HG02981 (cell line): ENCODE data around the gene MMP19.
"Not testable (repeated sequence)": the region's sequence is repeated elsewhere in the genome, so short reads cannot be mapped to it uniquely, and the experiment has no call there.

Experiments
- ATAC-seq: cut with Tn5 transposase; IDR thresholded peaks from one replicate; pipeline ENCODE4 v1.9.1; 2021; ENCODE audit warnings: mild to moderate bottlenecking, moderate library complexity; ENCODE audit not compliant: unreplicated experiment

MMP19 gene, protein sequence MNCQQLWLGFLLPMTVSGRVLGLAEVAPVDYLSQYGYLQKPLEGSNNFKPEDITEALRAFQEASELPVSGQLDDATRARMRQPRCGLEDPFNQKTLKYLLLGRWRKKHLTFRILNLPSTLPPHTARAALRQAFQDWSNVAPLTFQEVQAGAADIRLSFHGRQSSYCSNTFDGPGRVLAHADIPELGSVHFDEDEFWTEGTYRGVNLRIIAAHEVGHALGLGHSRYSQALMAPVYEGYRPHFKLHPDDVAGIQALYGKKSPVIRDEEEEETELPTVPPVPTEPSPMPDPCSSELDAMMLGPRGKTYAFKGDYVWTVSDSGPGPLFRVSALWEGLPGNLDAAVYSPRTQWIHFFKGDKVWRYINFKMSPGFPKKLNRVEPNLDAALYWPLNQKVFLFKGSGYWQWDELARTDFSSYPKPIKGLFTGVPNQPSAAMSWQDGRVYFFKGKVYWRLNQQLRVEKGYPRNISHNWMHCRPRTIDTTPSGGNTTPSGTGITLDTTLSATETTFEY

DNA sequence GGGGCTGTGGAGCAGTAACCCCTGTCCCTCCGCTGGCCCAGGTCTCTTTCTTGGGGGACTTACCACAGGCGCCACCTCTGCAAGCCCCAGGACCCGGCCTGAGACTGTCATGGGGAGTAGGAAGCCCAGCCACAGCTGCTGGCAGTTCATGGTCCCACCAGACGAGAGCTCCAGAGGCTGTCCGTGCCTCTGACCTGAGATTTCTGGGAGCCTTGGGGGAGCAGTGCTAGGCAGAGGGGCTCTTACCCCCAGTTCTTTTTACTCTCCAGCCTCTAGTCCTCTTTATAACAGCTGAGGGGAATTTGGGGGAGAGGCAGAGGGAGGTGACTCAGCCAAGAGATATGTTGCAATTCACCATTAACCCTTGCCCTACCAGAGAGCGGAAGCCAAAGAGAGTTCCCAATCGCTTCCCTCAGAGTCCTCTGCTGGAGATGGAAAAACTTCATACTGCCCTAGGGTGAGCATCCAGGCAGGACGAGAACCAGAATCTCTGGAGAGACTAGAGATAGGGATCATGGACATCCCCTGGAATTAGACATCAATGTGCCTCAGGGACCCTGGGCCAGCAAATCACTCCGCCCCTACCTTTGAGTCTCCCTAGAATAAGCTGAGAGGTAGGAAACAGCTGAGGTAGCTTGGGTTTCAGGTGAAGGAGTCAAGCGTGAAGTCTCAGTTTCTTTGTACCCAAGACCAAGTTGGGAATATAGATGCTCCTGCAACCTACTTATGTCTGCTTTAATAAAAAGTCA is at the start of gene MMP19:
TSS of gene MMP19 (minus strand) at position 256 of the 749 bp plus-strand sequence. CDS start at position 150, 106 bp downstream.
- no peak for ATAC-seq

DNA sequence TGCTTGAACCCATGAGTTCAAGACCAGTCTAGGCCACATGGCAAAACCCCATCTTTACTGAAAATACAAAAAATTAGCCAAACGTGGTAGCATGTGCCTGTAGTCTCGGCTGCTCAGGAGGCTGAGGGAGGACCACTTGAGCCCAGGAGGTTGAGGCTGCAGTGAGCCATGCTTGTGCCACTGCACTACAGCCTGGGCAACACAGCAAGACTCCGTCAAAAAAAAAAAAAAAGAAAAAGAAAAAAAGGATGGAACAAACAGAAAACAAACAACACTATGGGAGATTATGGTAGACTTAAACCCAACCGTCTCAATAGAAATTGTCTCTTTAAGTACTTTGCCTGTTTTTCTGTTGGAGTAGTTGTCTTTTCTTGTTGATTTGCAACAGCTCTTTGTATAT is 48.6 kb upstream of the MMP19 start:
- ATAC-seq, result no peak

DNA sequence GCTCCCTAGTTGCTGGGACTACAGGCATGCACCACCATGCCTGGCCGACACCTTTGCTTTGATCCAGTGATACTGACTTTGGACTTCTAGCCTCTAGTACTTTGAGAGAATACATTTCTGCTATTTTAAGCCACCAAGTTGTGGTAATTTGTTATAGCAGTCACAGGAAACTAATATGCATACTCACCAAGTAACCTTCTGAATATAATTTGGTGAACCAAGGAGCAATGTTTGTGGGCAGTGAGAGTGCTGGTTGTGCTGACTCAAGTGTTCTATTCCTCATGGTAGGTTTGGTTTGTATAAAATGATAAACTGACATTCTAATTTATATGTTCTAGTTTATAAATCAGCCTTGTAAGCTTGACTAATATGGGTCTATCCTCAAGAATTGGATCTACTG is 42.4 kb upstream of the MMP19 start:
- ATAC-seq, result no peak

DNA sequence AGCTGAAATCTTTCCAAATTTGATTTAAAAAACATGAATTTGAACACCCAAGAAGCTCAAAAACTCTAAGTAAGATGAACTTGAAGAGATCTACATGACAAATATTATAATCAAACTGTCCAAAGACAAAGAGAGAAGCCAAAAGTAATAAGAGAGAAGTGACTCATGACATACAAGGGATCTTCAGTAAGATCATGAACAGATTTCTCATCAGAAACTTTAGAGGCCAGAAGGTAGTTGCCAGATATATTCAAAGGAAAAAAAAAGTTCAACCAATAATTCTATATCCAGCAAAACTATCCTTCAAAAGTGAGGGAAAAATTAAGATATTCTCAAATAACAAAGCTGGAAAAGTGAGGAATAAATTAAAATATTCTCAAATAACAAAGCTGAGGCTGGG is 35.1 kb upstream of the MMP19 start:
- no peak for ATAC-seq

DNA sequence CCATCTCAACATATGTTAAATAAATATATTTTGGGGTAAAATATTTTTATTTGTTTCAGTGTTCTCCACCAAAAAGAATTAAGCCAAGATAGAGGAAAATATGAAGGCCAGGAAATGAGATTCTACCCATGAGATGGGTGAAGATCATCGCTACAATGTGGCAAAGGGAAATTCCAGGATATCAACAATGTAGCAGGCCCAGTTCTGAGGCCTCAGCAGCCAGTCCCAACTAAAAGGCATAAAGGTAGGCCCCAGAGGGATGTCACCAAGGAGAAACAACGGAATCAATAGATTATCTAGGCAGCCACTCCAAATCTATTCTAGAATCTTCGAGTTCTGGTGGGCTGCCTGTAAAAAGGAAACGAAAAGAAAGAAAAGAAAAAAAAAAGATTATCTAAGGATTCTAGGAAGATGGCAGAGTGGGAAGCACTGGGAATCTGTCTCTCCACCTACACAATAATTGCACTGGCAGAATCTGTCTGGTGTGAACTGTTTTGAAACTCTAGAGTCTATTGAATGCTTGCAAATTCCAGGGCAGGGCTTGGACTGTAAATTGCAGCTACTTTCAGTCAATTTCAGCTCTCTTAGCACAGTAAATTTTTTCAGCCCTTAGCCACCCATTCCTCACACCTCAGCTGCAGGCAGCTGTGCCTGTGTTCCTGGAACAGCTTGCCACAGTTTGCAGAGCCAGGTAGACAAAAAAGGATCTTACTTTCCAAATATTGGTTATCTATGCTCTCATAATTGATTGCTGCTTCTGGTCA is 33.1 kb upstream of the MMP19 start:
- ATAC-seq, result no peak

DNA sequence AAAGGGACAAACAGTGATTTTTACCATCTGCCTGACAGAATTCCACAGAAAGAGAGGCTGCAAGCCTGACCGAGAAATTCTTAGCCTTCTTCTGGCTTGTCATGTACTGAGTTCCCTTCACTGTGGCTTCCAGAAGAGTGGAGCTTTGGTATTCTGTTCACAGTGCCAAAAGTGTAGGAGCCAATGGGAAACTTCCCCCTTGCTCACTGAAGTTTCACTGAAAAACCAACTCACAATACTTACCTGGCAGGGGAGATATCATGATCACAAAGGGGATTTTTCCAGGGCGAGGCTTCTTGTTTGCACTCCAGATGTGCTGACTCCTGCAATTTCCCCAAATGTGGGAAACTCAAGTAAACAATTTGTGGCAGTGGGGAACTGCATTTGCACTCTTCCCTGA is 31.7 kb upstream of the MMP19 start:
- no peak for ATAC-seq

DNA sequence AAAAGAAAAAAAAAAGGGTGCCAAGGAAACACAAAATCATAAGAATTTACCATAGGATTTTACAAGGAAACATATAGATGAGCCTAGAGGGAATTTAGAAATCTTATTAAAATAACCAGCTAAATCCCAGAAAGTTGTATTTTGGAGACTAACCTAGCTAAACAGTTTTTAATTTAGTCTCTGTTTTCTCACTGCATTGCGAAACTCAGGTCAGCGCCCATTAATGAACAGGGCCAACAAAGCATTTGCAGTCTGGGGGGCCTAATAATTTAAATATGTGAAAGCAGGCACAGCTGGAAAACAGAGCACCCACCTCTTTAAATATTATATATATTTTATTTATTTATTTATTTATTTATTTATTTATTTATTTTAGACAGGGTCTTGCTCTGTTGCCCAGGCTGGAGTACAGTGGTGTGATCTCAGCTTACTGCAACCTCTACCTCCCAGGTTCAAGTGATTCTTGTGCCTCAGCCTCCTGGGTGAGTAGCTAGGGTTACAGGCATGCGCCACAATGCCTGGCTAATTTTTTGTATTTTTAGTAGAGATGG is 23.8 kb upstream of the MMP19 start:
- not testable (repeated sequence) for ATAC-seq

DNA sequence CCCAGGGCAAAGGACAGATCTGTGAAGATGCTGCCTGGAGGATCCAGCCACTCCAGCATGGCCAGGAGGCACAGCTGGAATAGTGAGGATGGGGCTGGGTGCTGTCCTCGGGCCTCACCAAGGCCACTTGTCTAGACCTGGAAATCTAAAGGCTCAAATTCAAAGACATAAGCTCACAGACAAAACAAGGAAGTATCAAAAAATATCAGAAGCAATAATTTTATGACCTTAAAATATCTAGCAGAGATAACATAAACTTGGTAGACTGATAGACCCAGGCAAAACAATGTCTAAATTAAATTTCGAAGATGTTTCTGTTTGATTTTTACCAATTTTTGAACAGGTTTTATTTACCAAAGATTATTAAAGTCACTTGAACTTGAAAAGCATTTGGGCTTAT is 22.6 kb upstream of the MMP19 start:
- no peak for ATAC-seq

DNA sequence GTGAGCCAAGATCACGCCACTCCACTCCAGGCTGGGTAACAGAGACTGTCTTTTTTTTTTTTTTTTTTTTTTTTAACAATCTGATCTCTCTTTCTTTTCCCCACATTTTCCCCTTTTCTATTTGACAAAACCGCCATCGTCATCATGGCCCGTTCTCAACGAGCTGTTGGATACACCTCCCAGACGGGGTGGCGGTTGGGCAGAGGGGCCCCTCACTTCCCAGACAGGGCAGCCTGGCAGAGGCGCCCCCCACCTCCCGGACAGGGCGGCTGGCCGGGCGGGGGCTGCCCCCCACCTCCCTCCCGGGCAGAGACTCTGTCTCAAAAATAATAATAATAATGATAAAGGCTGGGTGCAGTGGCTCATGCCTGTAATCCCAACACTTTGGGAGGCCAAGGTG is 20.2 kb upstream of the MMP19 start:
- not testable (repeated sequence) for ATAC-seq

DNA sequence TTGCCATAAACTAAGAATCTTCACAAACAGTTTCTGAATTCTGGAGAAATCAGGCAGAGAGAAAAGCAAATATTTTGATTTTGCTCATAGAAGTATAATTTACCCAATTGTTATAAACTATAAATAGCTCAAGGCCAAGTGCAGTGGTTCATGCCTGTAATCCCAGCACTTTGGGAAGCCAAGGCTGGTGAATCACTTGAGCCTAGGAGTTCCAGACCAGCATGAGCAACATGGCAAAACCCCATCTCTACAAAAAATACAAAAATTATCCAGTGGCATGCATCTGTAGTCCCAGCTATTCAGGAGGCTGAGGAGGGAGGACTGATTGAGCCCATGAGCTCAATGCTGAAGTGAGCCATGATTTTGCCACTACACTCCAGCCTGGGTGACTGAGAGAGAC is 19.6 kb upstream of the MMP19 start:
- no peak for ATAC-seq

DNA sequence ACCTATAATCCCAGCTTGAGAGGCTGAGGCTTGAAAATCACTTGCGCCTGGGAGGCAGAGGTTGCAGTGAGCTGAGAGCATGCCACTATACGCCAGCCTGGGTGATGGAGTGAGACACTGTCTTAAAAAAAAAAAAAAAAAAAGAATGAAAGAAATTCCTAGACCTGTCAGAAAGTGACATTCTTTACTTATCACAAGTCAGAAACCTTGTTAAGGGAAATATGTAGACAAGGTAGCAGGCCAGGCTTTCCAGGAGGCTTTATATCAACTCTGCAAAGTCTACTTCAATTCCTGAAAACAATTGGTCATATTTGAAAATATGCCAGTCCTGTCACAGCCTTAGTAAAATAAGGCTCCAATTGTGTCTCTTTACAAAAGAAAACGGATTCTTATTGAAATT is 19.1 kb upstream of the MMP19 start:
- no peak for ATAC-seq

DNA sequence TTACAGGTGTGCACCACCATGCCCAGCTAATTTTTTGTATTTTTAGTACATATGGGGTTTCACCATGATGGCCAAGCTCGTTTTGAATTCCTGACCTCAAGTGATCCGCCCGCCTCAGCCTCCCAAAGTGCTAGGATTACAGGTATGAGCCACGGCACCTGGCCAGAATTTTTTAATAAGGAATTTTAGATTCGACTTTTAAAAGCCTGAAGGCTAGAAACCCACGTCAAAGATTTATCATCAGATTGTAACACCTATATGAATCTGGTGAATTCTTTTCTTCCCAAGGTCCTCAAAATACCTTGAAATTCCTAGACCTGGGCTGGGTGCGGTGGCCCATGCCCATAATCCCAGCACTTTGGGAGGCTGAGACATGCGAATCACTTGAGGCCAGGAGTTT is 18.7 kb upstream of the MMP19 start:
- no peak for ATAC-seq

DNA sequence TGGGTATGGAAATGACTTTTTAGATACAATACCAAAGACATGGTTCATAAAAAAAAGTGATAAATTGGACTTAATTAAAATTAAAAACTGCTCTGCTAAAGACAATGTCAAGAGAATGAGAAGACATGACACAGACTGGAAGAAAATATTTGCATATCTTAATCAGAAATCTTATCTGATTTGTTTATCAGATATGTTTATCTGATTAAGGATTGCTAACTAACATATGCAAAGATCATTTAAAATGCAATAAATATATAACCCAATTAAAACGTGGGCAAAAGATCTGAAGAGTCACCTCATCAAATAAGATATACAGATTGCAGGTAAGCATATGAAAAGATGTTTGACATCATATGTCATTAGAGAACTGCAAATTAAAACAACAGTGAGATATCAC is 10.0 kb upstream of the MMP19 start:
- ATAC-seq, result no peak

DNA sequence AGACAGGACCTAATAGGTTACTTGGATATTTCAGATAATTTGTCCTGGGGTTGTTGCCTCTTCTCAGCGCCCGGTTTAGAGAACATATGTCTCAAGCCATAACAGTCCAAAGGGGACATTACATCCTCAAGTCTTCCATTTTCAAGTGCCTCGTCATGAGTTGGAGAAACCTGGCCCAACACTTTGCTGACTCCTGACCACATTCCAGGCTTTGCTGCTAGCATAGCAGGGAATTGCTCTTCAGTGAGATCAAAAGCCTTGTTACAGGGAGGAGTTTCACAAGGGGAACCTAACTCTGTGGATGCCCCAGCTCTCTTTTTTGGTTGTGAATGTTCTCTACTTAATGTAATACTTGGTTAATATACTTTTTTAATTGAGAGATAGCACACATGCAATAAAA is 8.2 kb upstream of the MMP19 start:
- ATAC-seq, result no peak

DNA sequence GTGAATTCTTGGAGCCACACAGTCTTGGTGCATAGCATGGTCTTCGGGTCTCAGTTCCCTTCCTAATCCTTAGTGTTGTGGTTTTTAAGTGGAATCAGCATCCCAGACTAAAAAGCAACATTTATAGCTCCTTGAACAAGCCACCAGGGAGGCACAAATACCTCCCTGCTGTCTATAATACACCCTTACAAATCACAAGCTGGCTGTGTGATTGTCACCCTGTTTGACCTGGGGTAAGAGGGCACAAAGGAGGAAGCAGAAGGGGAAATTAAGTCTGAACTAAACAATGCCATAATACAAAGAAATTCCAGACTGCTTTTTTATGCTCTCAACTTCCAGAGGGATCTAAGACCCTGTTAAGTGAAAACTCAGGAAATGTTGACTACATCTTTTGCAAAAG is 7.7 kb upstream of the MMP19 start:
- no peak for ATAC-seq

DNA sequence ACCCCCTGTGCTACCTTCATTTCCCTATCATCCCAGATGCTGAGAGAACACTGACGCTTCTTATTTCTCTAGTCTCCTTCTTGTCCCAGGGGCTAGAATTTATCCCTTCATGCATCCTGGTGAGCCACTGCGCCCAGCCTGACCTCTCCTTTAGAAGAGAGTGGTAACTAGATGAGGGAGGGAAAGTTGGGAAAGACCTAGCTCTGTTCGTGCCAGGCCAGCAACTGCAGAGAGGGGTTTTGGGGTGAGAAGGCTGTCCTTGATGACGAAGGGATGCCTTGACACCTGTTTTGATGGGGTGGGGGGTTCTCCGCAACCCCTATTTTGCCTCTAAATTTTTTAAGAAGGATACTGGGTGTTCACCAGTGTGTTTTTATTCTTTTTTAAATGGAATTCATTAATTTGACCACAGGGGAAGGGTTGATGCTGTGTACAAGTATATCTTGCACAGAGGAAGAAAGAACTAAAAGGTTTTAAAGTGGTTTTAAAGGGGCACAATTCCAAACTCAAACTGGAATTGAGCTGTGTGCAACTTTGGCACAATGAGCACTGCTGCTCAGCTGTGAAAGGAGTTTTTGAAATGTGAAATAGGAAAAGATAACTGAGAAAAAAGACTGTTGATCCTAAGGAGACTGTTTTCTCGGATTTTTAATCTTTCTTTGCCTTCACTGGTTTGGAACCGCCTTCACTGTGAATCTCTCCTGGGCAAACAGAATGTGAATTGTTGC is 7.0 kb upstream of the MMP19 start:
- no peak for ATAC-seq

DNA sequence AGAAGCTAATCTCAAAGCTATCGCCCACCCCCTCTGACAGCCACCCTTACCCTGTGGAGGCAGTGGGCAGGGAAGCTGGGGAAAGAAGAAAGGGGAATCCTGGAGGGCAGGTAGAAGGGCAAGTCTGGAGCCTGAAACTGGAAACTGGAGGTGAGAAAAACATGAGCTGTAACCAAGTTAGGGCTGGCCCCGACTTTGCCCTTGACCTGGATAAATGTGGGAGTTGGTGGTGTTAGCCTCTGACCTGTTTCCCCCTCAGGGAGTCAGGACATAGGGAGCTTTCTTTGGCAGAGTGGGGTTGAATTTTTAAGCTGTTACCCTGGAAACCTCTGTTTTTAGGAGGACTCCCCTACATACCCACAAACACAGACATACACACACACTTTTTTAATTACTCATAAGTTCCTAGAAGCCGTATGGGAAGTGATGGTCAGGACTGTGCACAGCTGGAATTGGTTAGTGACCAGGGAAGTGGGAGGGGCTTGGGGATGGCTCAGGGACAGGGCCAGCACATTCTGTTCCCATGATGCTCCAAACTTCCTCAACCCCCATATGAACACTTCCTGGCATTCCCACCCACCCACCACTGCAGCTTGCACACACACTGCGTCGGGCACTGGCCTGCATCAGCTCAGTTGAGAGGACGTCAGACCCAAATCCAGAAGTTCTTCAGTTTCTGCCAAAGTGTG is 5.0 kb upstream of the MMP19 start:
- no peak for ATAC-seq

DNA sequence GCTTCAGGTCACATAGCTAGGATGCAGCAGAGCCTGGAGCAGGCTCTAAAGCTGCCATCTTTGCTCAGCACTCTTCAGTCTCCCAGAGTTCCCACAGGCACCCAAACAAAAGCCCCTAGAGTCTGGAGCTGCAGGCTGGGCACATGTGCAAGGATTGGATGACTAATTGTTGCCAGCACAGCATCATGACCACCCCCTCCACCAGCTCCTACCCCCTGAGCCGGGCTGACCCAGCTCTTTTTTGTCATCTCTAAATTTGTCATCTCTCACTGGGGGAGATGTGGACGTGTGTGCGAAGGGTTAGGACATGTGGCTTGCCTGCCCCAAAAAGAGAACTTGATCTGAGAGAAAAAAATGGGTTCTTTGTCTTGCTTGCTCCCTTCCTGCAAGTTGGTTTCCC is 4.3 kb upstream of the MMP19 start:
- ATAC-seq, result no peak

DNA sequence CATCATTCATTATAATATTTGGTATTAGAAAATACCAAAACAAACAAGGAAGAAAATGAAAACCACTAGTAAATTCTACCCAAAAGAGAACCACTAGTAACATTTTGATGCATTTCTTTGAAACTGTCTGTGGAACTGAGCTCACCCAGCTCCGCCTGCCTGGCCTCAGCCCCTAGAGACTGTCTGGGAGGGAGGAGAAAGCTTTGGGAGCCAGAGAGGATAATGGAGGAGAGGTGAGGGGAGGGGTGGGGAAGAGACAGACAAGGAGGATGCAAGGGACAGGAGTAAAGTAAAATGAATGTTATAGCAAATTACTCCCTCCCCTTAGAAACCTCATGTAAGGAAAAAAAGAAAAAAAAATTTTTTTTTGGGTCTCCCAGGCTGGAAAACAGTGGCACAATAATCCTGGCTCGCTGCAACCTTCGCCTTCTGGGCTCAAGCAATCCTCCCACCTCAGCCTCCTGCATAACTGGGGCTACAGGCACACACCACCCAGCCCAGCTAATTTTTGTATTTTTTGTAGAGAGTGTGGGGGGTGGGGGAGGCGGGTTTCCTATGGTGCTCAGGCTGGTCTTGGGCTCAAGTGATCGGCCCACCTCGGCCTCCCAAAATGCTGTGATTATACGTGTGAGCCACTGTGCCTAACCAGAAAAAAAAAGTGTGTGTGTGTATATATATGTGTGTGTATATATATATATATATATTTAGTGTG is 3.2 kb upstream of the MMP19 start:
- ATAC-seq, result no peak
